ENCODE results near the gene C1orf53. TPM values are rescaled to one million over a fixed set of nuclear protein-coding genes. Genes with fewer than 3 reads are reported as not detected.
A peak's percentile ranks its signal among the peaks of the same experiment; 100 is the strongest.
"Not testable (repeated sequence)": the region's sequence is repeated elsewhere in the genome, so short reads cannot be mapped to it uniquely, and the experiment has no call there.

The C1orf53 gene
- total RNA-seq: 8.4 TPM
- polyA plus RNA-seq (ENCODE audit: insufficient read depth, low read depth, low replicate concordance): 8.9 TPM
- long read RNA-seq, donor 1, partial matches to known transcripts: 0 of 2 reads
- long read RNA-seq, donor 1, other reads (novel, unspliced or antisense): 0 of 2 reads
- long read RNA-seq, donor 2, transcript C1orf53-201 (3 exons, 588 nt): major isoform, 6 of 6 reads
- long read RNA-seq, donor 2, partial matches to known transcripts: 0 of 6 reads
- long read RNA-seq, donor 2, other reads (novel, unspliced or antisense): 0 of 6 reads
- long read RNA-seq, donor 3: 0 reads
- long read RNA-seq, donor 4, partial matches to known transcripts: 0 of 3 reads
- long read RNA-seq, donor 4, other reads (novel, unspliced or antisense): 0 of 3 reads
- long read RNA-seq, donor 5: 0 reads
- long read RNA-seq, donor 6, transcript C1orf53-201 (3 exons, 588 nt): major isoform, 7 of 7 reads
- long read RNA-seq, donor 6, partial matches to known transcripts: 0 of 7 reads
- long read RNA-seq, donor 6, other reads (novel, unspliced or antisense): 0 of 7 reads
- long read RNA-seq, donor 7, transcript C1orf53-201 (3 exons, 588 nt): major isoform, 6 of 6 reads
- long read RNA-seq, donor 7, partial matches to known transcripts: 0 of 6 reads
- long read RNA-seq, donor 7, other reads (novel, unspliced or antisense): 0 of 6 reads
- long read RNA-seq, donor 8, transcript C1orf53-201 (3 exons, 588 nt): major isoform, 9 of 9 reads
- long read RNA-seq, donor 8, partial matches to known transcripts: 0 of 9 reads
- long read RNA-seq, donor 8, other reads (novel, unspliced or antisense): 0 of 9 reads
- long read RNA-seq, donor 9, partial matches to known transcripts: 0 of 1 reads
- long read RNA-seq, donor 9, other reads (novel, unspliced or antisense): 0 of 1 reads
- long read RNA-seq, donor 10, partial matches to known transcripts: 0 of 4 reads
- long read RNA-seq, donor 10, other reads (novel, unspliced or antisense): 0 of 4 reads

- no peak for TF ChIP-seq CTCF (IDR thresholded peaks at IDR 0.05; ENCODE audit: borderline replicate concordance, extremely low read depth, insufficient read depth)
- Histone ChIP-seq H3K27ac (ENCODE audit: low read depth in 2 of 2, low read length in 2 of 2) (peak within 1 kb of the TSS; percentile 18 to 81), H3K9me3 (ENCODE audit: control insufficient read depth in 2 of 3, insufficient read depth in 1 of 3, low read length in 3 of 3) (peaks cover 0 to 2% (median 0%) of the 10 kb centered on the region in 3 donors), H3K27me3 (ENCODE audit: control insufficient read depth, insufficient read depth, low read length) (peaks cover 46% of the 10 kb centered on the region), H3K4me3 (ENCODE audit: low read length in 3 of 3) (peak within 1 kb of the TSS; percentile 80 to 90 (median 86)), H3K36me3 (ENCODE audit: control insufficient read depth in 2 of 3, insufficient read depth in 3 of 3, low read length in 3 of 3) (no peaks in the 10 kb centered on the region), H3K9ac (ENCODE audit: low read length in 3 of 3) (peak within 1 kb of the TSS; percentile 5 to 70 (median 62)), H3K4me1 (ENCODE audit: control insufficient read depth in 2 of 3, insufficient read depth in 2 of 3, low read depth in 1 of 3, low read length in 3 of 3) (no peaks in the 10 kb centered on the region)
- intact Hi-C loops (cut with DNase I): no loop called here
- FAIRE-seq (no peak), DNase-seq (peak; percentile 90 to 94 (median 94))
These were observed at the start of gene C1orf53 for GRCh38 chr1:197902454-197903195. TSS of gene C1orf53 (plus strand) at chr1:197902630. CDS start at chr1:197902650, 20 bp downstream.

- H3K27ac ChIP-seq (ENCODE audit: low read depth in 2 of 2, low read length in 2 of 2); DNase-seq; intact Hi-C loops (cut with DNase I); FAIRE-seq; H3K4me3 ChIP-seq (ENCODE audit: low read length in 3 of 3); H3K27me3 ChIP-seq (ENCODE audit: control insufficient read depth, insufficient read depth, low read length); H3K36me3 ChIP-seq (ENCODE audit: control insufficient read depth in 2 of 3, insufficient read depth in 3 of 3, low read length in 3 of 3); H3K9me3 ChIP-seq (ENCODE audit: control insufficient read depth in 2 of 3, insufficient read depth in 1 of 3, low read length in 3 of 3); H3K9ac ChIP-seq (ENCODE audit: low read length in 3 of 3); H3K4me1 ChIP-seq (ENCODE audit: control insufficient read depth in 2 of 3, insufficient read depth in 2 of 3, low read depth in 1 of 3, low read length in 3 of 3): not testable (repeated sequence)
These were observed 46.7 kb upstream of the C1orf53 start for GRCh38 chr1:197855751-197856150.

- no peak for TF ChIP-seq CTCF (IDR thresholded peaks at IDR 0.05; ENCODE audit: borderline replicate concordance, extremely low read depth, insufficient read depth)
- H3K27ac ChIP-seq (ENCODE audit: low read depth in 2 of 2, low read length in 2 of 2): no peak overlapping the region
- DNase-seq: no peak
- H3K9me3 ChIP-seq (ENCODE audit: control insufficient read depth in 2 of 3, insufficient read depth in 1 of 3, low read length in 3 of 3): no peaks in the 10 kb centered on the region
- intact Hi-C loops (cut with DNase I): no loop called here
- no peak overlapping the region for H3K9ac ChIP-seq (ENCODE audit: low read length in 3 of 3)
- H3K4me1 ChIP-seq (ENCODE audit: control insufficient read depth in 2 of 3, insufficient read depth in 2 of 3, low read depth in 1 of 3, low read length in 3 of 3): no peaks in the 10 kb centered on the region
- FAIRE-seq: no peak
- no peaks in the 10 kb centered on the region for H3K36me3 ChIP-seq (ENCODE audit: control insufficient read depth in 2 of 3, insufficient read depth in 3 of 3, low read length in 3 of 3)
- no peak overlapping the region for H3K4me3 ChIP-seq (ENCODE audit: low read length in 3 of 3)
- H3K27me3 ChIP-seq (ENCODE audit: control insufficient read depth, insufficient read depth, low read length): no peaks in the 10 kb centered on the region
These were observed 45.0 kb upstream of the C1orf53 start for GRCh38 chr1:197857477-197857876.

Measured in kidney (tissue), 22 donors.